Omental fat pad (tissue), 4 donors: ENCODE results near the gene CLMP. TPM values are rescaled to one million over a fixed set of nuclear protein-coding genes. Genes with fewer than 3 reads are reported as not detected.
"Not testable (repeated sequence)": the region's sequence is repeated elsewhere in the genome, so short reads cannot be mapped to it uniquely, and the experiment has no call there.

ENCODE experiments used
- ATAC-seq: fragments of 150-250 bp; one replicate; pipeline ENCODE4 v1.9.1; 2016; ENCODE audit warnings: mild to moderate bottlenecking, moderate library complexity; ENCODE audit not compliant: low FRiP score
- DNase-seq: peaks from one replicate; pipeline ENCODE4 v3.0.0-alpha.2; 2019; ENCODE audit warnings: low spot score
- total RNA-seq, 4 donors: library from RNA; depleted of rRNA; stranded (reverse); fragments of >200 nt; gene quantifications; one replicate each; pipeline ENCODE4 v1.1.0, GENCODE V29; 2016
- TF ChIP-seq, protein P1 (sequence below), 3 donors: fragments of 450-650 bp; IDR thresholded peaks; one replicate each; pipeline ENCODE4 v1.5.1; 2016 to 2017; ENCODE audit warnings: antibody characterized with exemption in 3 of 3, mild to moderate bottlenecking in 3 of 3, moderate library complexity in 2 of 3

The CLMP gene
- total RNA-seq, 4 donors from 2014 or later, result 89.7 to 182 (median 157) TPM

DNA sequence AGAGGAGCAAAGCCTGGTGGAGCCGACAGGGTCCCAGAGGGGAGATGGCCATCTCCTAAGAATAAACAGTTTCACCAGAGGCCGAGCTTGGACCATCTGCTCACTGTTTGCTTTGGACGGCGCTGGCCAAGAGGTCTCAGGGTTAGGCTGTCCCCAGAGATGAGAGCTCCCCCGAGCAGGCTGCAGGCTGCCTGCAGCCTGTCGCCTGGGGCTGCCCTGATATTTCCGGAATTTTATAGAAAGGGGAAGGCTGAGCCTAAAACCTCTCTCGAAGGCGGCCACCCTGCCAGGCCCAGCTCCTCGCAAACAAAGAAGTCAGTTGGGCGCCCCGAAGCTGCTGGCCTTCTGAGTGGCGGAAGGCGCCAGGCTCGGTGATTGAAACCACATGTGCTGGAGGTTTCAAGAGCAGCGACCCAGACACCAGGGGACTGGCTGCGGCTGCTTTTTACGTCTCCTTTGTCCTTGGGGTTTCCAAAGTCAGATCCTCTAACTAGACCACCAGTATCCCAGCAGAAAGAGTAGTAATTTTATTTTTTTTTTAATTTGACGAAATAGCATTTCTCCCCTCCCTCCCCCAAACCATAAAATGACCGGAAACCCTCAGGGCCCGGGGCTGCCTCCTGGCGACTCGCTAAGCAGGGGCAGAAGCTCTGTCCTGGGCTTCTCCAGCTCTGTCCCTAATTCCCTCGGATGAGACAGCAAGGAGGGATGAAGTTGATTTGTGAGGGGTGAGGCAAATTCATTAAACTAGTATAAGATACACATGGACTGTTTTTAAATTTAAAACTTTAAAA lies 57.4 kb downstream of the CLMP start:
- TF ChIP-seq, protein P1, sequence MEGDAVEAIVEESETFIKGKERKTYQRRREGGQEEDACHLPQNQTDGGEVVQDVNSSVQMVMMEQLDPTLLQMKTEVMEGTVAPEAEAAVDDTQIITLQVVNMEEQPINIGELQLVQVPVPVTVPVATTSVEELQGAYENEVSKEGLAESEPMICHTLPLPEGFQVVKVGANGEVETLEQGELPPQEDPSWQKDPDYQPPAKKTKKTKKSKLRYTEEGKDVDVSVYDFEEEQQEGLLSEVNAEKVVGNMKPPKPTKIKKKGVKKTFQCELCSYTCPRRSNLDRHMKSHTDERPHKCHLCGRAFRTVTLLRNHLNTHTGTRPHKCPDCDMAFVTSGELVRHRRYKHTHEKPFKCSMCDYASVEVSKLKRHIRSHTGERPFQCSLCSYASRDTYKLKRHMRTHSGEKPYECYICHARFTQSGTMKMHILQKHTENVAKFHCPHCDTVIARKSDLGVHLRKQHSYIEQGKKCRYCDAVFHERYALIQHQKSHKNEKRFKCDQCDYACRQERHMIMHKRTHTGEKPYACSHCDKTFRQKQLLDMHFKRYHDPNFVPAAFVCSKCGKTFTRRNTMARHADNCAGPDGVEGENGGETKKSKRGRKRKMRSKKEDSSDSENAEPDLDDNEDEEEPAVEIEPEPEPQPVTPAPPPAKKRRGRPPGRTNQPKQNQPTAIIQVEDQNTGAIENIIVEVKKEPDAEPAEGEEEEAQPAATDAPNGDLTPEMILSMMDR (IDR thresholded peaks at IDR 0.05), result no peak
- ATAC-seq (no peak), DNase-seq (no peak)

DNA sequence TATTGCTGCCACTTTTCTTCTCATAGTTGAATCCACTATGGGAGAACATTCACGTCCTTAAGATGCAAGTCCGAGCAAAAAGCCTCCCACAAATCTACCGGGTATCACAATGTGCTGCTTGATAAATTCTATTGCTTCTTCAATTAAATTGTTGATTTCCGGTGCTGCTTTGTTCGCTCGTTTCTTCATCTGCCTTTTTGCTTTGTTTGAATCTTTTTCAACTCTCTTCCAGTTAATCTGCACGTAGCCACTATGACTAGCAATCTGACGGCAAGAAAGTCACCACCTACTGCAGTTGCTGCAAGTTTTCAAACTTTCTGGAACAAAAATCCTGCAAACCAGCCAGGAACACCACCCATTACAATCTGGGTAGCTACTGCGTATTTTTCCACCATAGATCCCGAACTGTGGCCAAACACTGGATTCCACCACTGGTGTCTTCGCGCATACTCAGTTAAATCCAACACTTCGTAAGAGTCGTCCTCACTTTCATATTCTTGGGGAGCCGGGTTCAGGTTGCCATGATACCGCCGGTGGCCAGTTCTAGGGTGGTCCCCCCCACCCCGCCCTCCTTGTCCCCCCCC lies 59.1 kb downstream of the CLMP start:
- TF ChIP-seq, protein P1 (IDR thresholded peaks at IDR 0.05), result no peak
- ATAC-seq (no peak), DNase-seq (no peak)

DNA sequence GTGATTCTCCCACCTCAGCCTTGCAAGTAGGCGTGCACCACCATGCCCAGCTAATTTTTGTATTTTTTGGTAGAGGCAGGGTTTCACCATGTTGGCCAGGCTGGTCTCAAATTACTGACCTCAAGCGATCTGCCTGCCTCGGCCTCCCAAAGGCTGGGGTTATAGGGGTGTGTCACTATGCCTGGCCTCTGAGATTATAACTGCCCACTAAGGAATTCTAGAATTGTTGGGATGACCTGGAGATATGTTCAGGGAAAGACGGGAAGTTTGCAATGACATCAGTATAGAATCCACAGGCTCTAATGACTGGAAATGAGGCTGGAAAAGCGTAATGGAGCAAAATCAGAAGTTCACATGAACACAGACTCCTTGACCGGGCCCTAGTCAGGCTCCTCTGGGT lies 62.2 kb downstream of the CLMP start:
- ATAC-seq, result no peak
- DNase-seq, result no peak
- TF ChIP-seq, protein P1 (IDR thresholded peaks at IDR 0.05), result no peak

DNA sequence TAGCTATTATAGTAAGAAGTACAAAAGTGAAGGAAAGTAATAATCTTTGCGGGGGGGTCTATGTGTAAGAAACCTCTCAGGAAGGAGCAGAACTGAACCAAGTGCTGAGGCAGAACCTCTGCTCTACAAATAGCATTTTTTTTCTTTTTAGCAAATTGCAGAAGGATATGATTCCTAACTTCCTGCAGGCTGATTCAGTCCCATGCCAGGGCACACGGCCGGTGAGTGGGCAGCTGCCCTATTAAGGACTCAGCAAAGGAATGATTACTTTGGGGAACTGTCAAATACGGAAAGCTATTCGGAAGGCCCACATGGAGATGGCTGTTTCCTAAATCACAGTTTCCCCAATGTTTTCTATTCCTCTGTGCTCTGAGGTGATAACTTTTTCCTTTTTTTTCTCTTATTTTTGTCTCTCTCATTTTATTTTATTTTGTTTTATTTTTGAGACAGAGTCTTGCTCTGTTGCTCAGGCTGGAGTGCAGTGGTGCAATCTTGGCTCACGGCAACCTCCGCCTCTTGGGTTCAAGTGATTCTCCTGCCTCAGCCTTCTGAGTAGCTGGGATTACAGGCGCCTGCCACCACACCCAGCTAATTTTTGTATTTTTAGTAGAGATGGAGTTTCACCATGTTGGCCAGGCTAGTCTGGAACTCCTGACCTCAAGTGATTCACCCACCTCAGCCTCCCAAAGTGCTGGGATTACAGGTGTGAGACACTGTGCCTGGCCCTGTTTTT lies 62.8 kb downstream of the CLMP start:
- not testable (repeated sequence) for ATAC-seq

DNA sequence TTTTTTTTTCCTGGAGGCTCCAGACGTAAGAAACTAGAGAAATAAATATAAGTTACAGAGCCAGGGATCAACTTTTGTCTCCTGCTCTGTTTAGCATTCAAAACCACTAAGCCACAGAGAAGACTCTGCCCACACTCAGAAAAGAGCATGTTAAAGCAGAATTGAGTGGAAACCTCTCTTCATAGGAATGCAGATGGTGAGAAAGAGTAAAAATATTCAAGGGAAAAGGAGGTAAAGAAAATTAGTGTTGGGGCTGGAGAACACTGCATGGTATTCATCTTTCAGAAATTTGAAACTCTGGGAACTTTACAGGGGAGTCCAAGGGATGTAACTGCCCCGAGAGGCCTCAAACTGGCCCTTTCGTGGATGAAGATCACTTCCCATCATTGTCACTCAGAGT lies 65.1 kb downstream of the CLMP start:
- DNase-seq (no peak), ATAC-seq (no peak)
- TF ChIP-seq, protein P1 (IDR thresholded peaks at IDR 0.05), result no peak

More for the DNA sequence above, 62.8 kb downstream of the CLMP start:
- DNase-seq, result not testable (repeated sequence)

DNA sequence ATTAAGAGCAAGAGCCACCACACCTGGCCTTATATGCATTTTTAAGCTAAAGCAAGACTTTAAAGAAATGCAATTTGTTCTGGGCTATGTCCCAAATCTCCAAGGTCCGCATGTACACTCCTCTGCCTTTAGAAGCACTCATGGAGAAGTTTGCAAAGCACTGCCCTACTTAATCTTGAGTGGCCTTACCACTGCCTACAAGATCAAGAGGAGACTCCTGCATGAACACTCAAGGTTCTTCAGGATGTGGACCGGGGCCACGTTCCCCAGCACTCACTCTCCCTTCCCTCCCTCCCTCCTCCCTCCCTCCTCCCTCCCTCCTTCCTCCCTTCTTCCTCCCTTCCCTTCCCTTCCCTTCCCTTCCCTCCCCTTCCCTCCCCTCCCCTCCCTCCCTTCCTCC lies 69.9 kb downstream of the CLMP start:
- TF ChIP-seq, protein P1 (IDR thresholded peaks at IDR 0.05), result no peak
- ATAC-seq (no peak), DNase-seq (no peak)

DNA sequence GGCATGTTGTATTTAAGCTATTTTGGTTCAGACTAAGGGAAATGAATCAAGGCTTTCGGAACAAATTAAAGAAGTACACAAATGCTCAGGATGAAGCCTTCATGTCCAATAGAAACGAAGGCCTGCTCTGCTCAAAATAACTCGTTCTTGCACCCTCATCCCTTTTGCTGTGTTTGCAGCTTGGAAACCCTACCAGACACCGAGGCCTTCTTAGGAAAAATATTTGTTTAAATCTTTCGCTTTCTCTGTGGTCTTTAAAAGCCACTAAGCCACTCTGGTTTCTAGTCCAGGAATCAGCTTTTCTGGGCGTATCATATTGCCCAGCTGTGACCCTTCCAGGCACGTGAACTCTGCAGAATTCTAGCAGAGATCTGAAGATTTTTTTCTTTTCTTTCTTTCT lies 72.2 kb downstream of the CLMP start:
- TF ChIP-seq, protein P1 (IDR thresholded peaks at IDR 0.05), result no peak
- DNase-seq (no peak), ATAC-seq (no peak)
